Hematopoietic multipotent progenitor cell (in vitro differentiated cells): ENCODE measurements around the gene GABRA5. TPM values are rescaled to one million over a fixed set of nuclear protein-coding genes. Genes with fewer than 3 reads are reported as not detected.

Experiments
- DNase-seq, 3 donors: peaks; one replicate each; pipeline ENCODE4 v3.0.0-alpha.2; 2011 to 2015; ENCODE audit warnings: low read depth in 2 of 3, low spot score in 2 of 3
- total RNA-seq: library from RNA; depleted of rRNA; stranded (reverse); fragments of >200 nt; gene quantifications from one replicate; pipeline ENCODE4 v1.2.3, GENCODE V29; 2012

Gene GABRA5
- total RNA-seq, 1 donor = not detected

DNA sequence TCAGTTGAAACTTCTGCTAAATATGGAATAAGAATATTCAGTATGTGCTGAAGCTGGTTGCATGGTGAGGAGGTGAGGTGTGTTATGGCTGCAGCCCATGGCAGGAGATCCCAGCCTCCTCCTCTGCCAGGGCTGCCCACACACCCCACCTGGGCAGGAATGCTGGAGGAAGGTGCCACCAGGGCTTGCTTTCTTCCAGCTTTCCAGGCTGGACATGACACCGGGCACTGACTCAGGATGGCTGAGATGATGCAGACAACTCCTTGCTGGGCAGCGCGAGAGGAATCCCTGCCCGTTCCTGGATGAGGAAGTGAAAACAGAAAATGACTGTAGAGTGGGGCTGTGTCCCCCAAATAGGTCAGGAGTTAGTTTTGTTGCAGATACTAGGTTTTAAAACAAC is 118.2 kb downstream of the GABRA5 start:
- no peak for DNase-seq

DNA sequence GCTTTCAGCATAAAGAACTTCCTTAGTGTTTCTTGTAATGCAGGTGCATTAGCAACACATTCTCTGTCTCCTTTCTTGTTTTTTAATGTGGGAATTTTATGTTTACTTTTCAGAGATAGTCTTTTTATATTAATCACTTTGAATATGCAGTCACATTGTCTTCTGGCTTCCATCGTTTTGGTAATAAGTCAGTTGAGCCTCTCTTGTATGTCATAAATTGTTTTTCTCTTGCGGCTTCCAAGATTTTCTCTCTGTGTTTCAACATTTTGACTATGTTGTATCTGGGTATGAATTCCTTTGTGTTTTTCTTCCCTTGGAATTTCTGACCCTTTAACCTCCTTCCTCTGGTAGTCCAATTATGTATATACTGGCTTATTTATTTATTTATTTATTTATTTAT is 129.4 kb downstream of the GABRA5 start:
- no peak for DNase-seq

Other genes starting within 250 kb of the GABRA5 start
- 0.54 TPM for gene GABRB3, start 94.0 kb upstream of the GABRA5 start, total RNA-seq
- gene GABRG3, start 104.1 kb downstream of the GABRA5 start, total RNA-seq = not detected